ENCODE measurements around the gene MKRN2OS.

- no peak for TF ChIP-seq EZH2 (IDR thresholded peaks at IDR 0.05; ENCODE audit: borderline replicate concordance, low read depth, low read length, poor library complexity, severe bottlenecking)
- TF ChIP-seq CTCF (conservative IDR thresholded peaks at IDR 0.05; ENCODE audit: low read depth, low read length): no peak
These were observed 32.1 kb upstream of the MKRN2OS start for GRCh38 chr3:12577379-12577778.

All from A673 (cell line).